Endothelial cell of umbilical vein (primary cell): Measurements from ENCODE around the gene SFTPB.

Experiments
- EZH2 ChIP-seq: IDR thresholded peaks from 2 replicates; pipeline ENCODE4 v1.6.1; 2012; ENCODE audit warnings: borderline replicate concordance, low read depth, mild to moderate bottlenecking, moderate library complexity, low read length, inconsistent platforms; ENCODE audit not compliant: severe bottlenecking
- POLR2A ChIP-seq: IDR thresholded peaks from 2 replicates; pipeline ENCODE4 v1.6.1; 2012; ENCODE audit warnings: low read depth, mild to moderate bottlenecking, control low read depth, low read length
- TF ChIP-seq, protein P1 (sequence below), 2 donors: IDR thresholded peaks; 1 replicate in 1 of 2; 2 replicates in 1 of 2; pipeline ENCODE4 v1.5.1; 2011; ENCODE audit warnings: low read length in 2 of 2, mild to moderate bottlenecking in 2 of 2, moderate library complexity in 2 of 2, control low read depth in 1 of 2, inconsistent platforms in 1 of 2, low read depth in 1 of 2; ENCODE audit not compliant: insufficient read depth in 1 of 2; ENCODE audit errors: extremely low read depth in 1 of 2

DNA sequence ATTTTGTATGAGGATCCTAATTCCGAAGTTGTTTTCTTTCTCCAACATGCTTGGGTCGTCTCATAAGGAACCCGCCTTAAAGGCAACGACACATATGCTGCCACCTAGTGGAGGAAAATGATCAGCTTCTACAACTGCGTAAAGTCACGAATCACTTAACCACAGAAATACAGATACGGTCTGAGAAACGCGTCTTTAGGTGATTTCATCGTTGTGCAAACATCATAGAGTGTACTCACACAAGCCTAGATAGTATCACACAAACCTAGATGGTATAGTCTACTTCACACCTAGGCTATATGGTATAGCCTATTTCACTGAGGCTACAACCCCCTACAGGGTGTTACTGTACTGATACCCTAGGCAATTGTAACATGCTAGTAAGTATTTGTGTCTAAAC is 39.3 kb upstream of the SFTPB start:
- TF ChIP-seq EZH2 (no peak), POLR2A (no peak)
- TF ChIP-seq, protein P1, sequence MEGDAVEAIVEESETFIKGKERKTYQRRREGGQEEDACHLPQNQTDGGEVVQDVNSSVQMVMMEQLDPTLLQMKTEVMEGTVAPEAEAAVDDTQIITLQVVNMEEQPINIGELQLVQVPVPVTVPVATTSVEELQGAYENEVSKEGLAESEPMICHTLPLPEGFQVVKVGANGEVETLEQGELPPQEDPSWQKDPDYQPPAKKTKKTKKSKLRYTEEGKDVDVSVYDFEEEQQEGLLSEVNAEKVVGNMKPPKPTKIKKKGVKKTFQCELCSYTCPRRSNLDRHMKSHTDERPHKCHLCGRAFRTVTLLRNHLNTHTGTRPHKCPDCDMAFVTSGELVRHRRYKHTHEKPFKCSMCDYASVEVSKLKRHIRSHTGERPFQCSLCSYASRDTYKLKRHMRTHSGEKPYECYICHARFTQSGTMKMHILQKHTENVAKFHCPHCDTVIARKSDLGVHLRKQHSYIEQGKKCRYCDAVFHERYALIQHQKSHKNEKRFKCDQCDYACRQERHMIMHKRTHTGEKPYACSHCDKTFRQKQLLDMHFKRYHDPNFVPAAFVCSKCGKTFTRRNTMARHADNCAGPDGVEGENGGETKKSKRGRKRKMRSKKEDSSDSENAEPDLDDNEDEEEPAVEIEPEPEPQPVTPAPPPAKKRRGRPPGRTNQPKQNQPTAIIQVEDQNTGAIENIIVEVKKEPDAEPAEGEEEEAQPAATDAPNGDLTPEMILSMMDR (IDR thresholded peaks at IDR 0.05; ENCODE audit: extremely low read depth in 1 of 2, insufficient read depth in 1 of 2, low read depth in 1 of 2, low read length in 2 of 2) = peak; percentile 77 to 87
